NCI-H2029 treated with DMSO at 0.1 percent for 48 hours (cell line): Measurements from ENCODE around the gene CORO7.
"Not testable (repeated sequence)": the region's sequence is repeated elsewhere in the genome, so short reads cannot be mapped to it uniquely, and the experiment has no call there.

Experiments used
- DNase-seq: peaks from one replicate; lab custom pipeline; 2025; lab: John Stamatoyannopoulos, UW

CORO7 gene

DNA sequence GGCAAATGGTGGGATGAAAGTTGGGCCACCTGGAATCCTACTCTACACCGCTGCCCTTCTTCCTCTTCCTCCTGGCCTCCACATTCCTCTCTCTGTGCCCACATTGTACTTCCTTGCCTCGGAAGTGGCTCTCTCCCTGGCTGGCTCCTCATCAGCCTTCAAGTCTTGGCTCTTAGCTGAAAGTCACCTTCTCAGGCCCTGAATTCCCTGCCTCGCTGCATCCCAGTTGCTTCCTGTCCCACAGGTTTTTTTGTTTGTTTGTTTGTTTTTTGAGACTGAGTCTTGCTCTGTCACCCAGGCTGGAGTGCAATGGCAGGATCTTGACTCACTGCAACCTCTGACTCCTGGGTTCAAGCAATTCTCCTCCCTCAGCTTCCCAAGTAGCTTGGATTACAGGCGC is 62.7 kb downstream of the CORO7 start:
- no peak for DNase-seq

- no peak for DNase-seq
These were observed 63.6 kb downstream of the CORO7 start for GRCh38 chr16:4352843-4353242.

GRCh38 chr16:4351880-4352279 is 64.5 kb downstream of the CORO7 start:
- DNase-seq = no peak

GRCh38 chr16:4350787-4351659 is 65.4 kb downstream of the CORO7 start, which contains the start of gene PAM16:
Gene PAM16 (minus strand): TSS chr16:4351321. CDS start chr16:4351234, 87 bp downstream.
- DNase-seq = peak; percentile 84

GRCh38 chr16:4350365-4350786 is 66.0 kb downstream of the CORO7 start:
- no peak for DNase-seq

- DNase-seq = no peak
These were observed 67.1 kb downstream of the CORO7 start for GRCh38 chr16:4349332-4349731.

- no peak for DNase-seq
These were observed 68.5 kb downstream of the CORO7 start for GRCh38 chr16:4347765-4348509.

DNA sequence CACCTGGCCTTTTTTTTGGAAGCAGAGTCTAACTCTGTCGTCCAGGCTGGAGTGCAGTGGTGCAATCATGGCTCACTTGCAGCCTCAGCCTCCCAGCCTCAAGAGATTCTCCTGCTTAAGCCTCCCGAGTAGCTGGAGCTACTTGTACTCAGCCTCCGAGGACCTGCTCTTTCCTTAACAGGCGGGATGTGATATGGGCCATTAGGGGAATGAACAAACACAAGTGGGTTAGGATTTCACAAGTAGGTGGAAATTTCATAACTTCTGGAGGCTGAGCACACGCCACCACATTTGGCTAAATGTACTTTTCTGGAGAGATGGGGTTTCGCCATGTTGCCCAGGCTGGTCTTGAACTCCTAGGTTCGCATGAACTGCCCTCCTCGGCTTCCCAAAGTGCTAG is 69.4 kb downstream of the CORO7 start:
- no peak for DNase-seq

GRCh38 chr16:4345836-4346781 is 70.3 kb downstream of the CORO7 start:
- peak; percentile 59 for DNase-seq

- peak; percentile 61 for DNase-seq
These were observed 71.2 kb downstream of the CORO7 start for GRCh38 chr16:4344983-4345835.

DNA sequence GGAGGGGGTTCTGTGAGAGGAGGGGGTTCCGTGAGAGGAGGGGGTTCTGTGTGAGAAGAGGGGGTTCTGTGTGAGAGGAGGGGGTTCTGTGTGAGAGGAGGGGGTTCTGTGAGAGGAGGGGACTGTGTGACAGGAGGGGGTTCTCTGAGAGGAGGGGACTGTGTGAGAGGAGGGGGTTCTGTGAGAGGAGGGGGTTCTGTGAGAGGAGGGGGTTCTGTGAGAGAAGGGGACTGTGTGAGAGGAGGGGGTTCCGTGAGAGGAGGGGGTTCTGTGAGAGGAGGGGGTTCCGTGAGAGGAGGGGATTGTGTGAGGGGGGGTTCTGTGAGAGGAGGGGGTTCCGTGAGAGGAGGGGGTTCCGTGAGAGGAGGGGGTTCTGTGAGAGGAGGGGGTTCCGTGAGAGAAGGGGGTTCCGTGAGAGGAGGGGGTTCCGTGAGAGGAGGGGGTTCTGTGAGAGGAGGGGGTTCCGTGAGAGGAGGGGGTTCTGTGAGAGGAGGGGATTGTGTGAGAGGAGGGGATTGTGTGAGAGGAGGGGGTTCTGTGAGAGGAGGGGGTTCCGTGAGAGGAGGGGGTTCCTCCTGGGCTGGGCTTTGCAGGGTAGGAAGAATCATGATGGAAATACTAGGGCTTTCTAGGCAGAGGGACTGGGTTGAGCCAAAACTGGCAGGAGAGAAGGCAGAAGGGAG is 72.0 kb downstream of the CORO7 start:
- DNase-seq = not testable (repeated sequence)

DNA sequence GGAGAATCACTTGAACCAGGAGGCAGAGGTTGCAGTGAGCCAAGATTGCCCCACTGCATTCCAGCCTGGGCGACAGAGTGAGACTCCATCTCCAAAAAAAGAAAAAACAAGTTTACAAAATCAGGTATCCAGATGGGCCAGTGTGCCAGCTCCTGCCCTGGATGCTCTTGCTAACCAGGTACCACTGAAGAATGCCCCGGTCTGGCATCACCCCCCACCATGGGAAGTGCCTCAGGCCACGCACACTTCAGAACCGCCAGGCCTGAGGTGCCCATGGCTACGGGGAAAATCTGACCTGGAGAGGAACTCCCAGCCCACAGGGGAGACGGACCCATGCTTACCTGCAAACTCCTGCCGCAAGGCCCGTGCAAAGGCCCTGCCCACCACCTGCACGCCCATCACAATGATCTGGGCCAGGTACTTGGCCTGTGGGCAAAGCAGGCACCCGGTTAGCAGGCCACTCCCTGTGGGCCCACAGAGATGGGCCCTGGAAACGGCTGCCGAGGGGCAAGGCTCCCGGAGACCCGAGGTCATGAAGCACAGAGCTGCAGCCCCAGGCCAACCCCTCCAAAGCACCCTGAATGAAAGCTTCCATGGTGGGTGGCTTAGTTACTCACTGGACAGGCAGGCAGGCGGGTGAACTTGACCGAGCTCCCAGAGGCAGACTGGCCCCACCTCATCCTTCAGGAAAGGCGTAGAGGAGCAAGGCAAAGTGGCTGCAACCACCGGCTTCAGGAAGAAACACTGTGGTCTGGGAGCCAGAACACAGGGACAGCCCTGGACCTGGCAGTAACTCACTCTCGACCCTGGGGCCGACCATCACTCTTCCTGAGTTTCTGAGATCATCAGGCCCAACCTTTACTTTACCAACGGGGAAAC is 73.3 kb downstream of the CORO7 start:
- no peak for DNase-seq

DNA sequence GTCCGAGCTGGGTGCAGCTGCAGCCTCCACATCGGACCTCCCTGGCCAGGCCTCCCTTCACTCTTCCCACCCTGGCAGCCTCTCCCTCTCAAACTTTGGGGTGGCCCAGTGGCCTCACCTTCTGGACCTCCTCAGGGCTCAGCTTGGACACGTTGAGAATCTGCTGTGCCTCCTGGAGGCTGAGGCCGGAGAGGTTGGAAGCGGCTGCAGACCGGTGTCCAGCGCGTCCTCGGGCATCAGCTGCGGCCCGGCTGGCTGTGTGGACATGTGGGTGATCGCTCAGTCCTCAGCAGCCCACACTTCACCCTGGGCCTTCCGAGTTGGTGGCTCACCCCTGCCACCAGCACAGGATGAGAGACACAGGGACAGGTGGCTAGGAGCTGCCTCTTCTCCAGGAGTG is 75.1 kb downstream of the CORO7 start:
- DNase-seq = no peak

GRCh38 chr16:4340443-4340842 is 76.0 kb downstream of the CORO7 start:
- DNase-seq = no peak

DNA sequence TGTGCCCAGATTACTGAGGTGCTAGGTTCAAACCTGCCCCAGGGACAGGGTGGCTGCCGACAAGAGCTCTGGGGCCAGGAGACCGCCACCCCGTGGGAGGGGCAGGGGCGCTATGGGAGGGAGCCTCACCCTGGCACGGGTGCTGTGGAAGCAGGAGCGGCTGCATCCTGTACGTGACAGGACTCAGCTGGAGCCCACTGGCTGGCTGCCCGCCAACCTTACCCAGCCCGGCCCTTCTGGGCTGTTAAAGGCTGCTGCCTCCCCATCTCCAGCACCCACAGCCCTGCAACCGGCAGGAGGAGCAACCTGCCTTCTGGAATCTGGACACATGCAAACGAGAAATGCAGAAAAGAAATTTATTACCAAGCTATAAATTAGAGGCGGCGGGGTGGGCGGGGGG is 76.5 kb downstream of the CORO7 start:
- DNase-seq = no peak

DNA sequence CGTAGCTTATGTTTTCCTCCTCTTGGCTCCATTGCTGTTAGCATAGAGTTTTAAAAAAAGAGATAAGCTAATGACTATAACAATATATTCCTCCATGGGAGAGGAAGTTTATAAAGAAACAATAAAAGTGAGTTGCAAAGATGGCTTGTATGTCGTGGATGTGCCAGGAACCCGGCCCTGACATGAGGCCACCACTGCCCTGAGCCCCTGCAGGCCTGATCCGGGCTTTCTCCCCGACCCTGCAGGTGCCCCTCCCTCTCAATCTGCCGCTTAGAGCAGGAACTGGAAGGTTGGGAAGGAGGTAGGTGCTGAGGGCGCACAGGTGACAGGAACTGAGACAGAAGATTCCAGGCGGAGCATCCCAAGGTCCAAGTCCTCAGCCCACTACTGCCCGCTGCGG is 76.9 kb downstream of the CORO7 start:
- no peak for DNase-seq

GRCh38 chr16:4338712-4339299 is 77.6 kb downstream of the CORO7 start:
- no peak for DNase-seq

- DNase-seq = no peak
These were observed 78.2 kb downstream of the CORO7 start for GRCh38 chr16:4338125-4338582.

- no peak for DNase-seq
These were observed 78.8 kb downstream of the CORO7 start for GRCh38 chr16:4337540-4338088.
